Iris pigment epithelial cell (primary cell): ENCODE results near the gene OAS3.
A peak's percentile ranks its signal among the peaks of the same experiment; 100 is the strongest.
"Not testable (repeated sequence)": the region's sequence is repeated elsewhere in the genome, so short reads cannot be mapped to it uniquely, and the experiment has no call there.

Experiments used
- DNase-seq: peaks from one replicate; pipeline ENCODE4 v3.0.0-alpha.2; 2011; ENCODE audit warnings: low read depth

The OAS3 gene

DNA sequence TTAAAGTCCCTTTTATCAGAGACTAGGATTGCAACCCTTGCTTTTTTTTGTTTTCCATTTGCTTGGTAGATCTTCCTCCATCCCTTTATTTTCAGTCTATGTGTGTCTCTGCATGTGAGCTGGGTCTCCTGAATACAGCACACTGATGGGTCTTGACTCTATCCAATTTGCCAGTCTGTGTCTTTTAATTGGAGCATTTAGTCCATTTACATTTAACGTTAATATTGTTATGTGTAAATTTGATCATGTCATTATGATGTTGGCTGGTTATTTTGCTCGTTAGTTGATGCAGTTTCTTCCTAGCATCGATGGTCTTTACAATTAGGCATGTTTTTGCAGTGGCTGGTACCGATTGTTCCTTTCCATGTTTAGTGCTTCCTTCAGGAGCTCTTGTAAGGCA, 18.9 kb downstream of the OAS3 start:
- DNase-seq, result not testable (repeated sequence)

DNA sequence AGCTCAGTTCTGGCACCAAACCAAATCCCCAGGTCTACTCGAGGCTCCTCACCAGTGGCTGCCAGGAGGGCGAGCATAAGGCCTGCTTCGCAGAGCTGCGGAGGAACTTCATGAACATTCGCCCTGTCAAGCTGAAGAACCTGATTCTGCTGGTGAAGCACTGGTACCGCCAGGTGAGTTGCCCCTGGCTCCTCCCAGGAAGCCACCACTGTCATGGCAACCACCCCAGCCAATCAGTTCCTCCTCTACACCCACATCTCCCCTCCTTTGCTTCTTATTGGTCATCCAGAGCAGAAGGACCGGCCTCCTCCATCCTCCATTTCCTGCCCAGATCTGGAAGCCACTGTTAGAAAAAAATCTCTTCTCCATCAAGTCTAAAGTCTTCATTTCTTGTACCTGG, 22.8 kb downstream of the OAS3 start:
- no peak for DNase-seq

DNA sequence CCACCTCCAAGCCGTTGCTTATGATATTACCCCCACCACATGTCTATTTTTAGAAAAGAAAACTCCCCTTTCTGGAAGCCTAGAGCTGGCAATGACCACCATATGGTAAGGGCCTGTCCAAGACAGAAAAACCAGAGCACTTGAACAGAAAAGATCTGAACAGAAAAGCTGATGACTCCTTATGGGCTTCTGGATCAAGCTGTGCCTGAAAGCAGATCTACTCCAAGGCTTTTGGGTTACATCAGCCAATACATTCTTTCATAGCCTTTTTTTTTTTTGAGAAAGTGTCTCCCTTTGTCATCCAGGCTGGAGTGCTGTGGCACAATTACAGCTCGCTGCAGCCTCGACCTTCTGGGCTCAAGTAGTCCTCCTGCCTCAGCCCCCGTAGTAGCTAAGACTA, 23.3 kb downstream of the OAS3 start:
- DNase-seq, result no peak

DNA sequence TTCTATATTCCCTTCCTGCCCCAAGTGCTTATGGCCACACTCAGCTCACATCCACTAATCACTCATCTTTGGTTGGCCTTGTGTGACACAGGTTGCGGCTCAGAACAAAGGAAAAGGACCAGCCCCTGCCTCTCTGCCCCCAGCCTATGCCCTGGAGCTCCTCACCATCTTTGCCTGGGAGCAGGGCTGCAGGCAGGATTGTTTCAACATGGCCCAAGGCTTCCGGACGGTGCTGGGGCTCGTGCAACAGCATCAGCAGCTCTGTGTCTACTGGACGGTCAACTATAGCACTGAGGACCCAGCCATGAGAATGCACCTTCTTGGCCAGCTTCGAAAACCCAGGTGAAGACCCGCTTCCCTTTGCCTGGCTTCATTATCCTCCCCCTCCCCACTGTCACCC, 24.3 kb downstream of the OAS3 start:
- no peak for DNase-seq

DNA sequence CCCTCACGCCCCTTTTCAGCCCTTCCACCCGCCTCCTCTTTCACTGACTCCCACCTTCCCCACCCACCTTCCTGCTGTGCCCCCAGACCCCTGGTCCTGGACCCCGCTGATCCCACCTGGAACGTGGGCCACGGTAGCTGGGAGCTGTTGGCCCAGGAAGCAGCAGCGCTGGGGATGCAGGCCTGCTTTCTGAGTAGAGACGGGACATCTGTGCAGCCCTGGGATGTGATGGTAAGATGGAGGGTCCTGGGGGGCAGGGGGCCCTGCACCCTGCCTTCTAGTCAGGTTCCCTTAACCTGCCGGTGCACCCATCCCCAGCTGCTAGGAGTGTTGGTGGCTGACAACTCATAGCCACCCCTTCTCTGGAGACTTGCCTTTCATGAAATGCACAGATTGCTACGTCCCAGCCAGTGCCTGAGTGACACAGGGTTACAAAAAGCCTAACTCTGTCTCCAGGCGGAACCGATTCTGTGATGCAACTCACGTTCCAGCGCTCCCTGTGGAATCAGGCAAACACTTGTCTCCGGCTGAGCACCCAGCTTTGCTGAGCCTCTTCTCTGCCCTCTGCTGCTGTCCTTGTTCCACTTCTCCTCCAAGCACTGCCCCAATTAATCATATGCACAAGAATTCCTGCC, 25.1 kb downstream of the OAS3 start:
- DNase-seq, result no peak

DNA sequence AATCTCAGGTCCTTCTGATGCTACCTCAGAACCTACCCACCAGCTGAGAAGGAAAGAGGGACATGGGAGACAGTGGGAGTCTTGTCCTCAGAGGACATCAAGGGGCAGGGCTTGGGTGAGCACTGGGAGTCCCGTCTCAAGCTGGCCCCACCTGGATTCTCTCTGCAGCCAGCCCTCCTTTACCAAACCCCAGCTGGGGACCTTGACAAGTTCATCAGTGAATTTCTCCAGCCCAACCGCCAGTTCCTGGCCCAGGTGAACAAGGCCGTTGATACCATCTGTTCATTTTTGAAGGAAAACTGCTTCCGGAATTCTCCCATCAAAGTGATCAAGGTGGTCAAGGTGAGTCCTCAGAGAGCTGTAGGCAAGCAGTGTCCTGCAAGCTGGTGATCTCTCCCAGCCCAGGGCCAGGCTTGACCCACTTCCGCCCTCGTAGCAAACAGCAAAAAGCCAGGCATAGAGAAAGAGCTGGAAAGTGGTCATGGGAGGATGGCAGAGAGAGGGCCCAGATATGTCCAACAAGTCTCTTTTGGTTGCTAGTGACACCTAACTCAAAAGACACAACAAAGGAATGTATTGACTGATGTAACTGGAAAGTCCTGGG, 25.9 kb downstream of the OAS3 start:
- no peak for DNase-seq

DNA sequence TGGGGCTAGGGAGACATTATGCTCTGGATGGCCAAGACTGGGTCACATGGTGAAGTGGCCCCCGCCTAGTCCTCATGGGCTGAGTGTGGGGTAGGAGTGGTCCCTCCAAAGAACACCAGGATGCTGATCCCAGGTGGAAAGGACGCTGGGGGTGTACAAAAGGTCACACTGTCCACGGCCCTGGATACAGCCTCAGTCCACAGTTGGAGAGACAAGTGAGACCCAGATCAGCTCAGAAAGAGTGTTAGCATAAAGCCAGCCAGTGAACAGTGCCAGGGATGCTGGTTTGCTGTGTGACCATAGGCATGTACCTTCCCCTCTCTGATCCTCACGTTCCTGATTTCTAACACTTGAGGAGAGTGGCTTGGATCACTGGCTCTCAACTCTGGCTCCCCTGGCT, 26.6 kb downstream of the OAS3 start:
- no peak for DNase-seq

DNA sequence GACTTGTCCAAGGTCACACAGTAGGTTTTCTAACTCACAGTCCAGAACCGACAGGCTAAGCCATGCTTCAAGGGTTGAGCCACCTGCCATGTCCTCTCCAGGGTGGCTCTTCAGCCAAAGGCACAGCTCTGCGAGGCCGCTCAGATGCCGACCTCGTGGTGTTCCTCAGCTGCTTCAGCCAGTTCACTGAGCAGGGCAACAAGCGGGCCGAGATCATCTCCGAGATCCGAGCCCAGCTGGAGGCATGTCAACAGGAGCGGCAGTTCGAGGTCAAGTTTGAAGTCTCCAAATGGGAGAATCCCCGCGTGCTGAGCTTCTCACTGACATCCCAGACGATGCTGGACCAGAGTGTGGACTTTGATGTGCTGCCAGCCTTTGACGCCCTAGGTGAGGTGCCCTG, 27.4 kb downstream of the OAS3 start:
- DNase-seq, result no peak

DNA sequence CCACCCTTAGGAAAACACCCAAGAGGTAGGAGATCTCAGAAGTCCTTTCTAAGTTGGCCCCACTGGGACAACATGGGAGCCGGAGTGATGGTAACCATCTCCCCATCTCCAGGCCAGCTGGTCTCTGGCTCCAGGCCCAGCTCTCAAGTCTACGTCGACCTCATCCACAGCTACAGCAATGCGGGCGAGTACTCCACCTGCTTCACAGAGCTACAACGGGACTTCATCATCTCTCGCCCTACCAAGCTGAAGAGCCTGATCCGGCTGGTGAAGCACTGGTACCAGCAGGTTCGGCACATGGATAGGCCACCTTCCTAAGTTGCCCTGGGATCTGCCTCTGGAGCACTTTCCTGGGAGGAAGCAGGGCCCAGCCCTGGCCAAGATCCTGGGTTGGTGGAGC, 29.0 kb downstream of the OAS3 start:
- DNase-seq, result no peak

DNA sequence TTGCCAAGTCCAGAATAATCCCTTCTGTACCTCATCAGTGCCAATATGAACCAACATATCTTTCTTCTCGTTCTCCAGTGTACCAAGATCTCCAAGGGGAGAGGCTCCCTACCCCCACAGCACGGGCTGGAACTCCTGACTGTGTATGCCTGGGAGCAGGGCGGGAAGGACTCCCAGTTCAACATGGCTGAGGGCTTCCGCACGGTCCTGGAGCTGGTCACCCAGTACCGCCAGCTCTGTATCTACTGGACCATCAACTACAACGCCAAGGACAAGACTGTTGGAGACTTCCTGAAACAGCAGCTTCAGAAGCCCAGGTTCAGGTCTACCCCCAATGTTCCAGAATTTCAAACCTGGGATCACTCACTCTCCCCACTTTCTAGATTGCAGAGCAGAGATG, 29.6 kb downstream of the OAS3 start:
- DNase-seq, result no peak

DNA sequence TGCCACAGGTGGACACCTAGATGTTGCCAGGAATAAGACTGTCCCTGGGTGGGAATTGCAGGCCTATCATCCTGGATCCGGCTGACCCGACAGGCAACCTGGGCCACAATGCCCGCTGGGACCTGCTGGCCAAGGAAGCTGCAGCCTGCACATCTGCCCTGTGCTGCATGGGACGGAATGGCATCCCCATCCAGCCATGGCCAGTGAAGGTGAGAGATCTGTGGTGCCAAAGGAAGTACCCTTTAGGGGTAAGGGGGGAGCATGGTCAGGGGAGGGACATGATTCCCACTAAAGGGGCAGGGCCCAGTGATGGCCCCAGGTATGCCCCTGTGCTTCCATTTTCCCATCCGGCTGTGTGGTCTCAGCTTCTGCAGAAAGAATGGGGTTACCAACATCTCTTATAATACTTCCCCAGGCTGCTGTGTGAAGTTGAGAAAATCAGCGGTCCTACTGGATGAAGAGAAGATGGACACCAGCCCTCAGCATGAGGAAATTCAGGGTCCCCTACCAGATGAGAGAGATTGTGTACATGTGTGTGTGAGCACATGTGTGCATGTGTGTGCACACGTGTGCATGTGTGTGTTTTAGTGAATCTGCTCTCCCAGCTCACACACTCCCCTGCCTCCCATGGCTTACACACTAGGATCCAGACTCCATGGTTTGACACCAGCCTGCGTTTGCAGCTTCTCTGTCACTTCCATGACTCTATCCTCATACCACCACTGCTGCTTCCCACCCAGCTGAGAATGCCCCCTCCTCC, 31.5 kb downstream of the OAS3 start:
- DNase-seq, result no peak

DNA sequence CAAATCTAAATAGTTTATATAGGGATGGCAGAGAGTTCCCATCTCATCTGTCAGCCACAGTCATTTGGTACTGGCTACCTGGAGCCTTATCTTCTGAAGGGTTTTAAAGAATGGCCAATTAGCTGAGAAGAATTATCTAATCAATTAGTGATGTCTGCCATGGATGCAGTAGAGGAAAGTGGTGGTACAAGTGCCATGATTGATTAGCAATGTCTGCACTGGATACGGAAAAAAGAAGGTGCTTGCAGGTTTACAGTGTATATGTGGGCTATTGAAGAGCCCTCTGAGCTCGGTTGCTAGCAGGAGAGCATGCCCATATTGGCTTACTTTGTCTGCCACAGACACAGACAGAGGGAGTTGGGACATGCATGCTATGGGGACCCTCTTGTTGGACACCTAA, 32.1 kb downstream of the OAS3 start:
- DNase-seq, result no peak

DNA sequence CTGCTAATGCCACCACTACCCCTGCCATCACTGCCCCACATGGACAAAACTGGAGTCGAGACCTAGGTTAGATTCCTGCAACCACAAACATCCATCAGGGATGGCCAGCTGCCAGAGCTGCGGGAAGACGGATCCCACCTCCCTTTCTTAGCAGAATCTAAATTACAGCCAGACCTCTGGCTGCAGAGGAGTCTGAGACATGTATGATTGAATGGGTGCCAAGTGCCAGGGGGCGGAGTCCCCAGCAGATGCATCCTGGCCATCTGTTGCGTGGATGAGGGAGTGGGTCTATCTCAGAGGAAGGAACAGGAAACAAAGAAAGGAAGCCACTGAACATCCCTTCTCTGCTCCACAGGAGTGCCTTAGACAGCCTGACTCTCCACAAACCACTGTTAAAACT, 33.0 kb downstream of the OAS3 start:
- DNase-seq, result no peak

DNA sequence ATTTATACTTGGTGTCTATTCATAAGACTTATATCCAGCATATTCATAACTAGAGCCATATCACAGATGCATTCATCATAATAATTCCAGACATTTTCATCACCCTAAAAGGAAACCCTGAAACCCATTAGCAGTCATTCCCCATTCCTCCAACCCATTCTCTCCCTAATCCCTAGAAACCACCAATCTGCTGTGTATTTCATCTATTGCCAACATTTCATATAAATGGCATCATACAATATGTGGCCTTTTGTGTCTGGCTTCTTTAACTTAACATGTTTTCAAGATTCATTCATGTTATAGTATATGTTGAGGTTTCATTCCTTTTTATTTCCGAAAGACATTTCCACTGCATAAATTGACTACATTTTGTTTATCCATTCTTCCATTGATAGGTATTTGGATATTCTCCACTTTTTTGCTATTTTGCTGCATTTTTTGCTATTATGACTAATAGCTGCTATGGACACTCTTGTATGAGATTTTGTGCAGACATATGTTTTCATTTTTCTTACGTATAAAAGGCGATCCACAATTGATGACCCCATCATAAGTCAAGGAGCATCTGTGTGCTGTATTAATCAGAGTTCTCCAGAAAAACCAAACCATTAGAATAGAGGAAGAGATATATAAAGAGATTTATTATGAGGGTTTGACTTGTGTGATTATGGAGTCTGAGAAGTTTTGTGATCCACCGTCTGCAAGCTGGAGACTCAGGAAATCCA, 34.9 kb downstream of the OAS3 start:
- no peak for DNase-seq

DNA sequence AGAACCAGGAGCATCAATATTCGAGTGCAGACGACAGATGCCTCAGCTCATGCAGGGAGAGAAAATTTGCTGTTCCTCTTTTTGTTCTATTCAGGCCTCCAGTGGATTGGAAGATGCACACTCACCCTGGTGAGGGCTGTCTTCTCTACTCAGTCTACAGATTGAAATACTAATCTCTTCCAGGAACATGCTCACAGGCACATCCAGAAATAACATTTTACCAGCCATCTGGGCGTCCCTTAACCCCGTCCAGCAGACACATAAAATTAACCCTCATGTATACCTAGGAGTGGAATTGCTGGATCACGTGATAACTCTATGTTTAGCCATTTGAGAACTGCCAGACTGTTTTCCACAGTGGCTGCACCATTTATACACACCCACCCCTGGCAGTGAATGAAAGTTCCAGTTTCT, 35.6 kb downstream of the OAS3 start:
- DNase-seq, result no peak

DNA sequence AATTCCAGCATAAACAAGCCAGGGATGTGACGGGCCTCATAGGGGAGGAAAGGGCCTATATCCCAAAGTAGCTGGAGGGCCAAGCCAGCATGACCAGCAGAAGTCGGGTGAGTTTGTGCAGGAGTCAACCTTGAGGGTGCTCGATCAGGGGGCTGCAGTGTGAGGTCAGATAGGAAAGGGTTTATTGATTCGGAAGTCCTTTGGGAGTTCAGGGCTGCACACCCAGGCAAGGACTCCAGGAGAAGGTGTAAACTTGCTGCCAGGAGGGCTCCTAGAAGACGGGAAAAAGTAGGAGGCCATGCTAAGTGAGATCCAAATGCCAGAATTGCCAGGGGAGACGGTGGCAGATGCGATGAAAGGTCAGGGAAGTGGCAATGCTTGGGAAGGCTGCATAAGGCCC, 36.6 kb downstream of the OAS3 start:
- no peak for DNase-seq

DNA sequence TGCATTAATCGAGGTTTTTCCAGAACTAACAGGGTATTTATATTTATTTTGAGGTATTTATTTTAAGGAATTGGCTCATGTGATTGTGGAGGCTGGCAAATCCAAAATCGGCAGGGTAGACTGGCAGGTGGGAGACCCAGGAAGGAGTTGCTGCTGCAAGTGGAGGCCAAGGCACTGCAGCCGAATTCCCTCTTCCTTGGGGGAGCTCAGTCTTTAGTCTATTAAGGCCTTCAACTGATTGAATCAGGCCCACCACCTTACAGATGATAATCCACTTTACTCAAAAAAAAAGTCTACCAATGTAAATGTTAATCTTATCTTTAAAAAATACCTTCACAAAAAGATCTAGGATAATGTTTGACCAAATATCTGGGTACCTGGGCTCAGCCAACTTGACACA, 38.9 kb downstream of the OAS3 start:
- DNase-seq, result no peak

DNA sequence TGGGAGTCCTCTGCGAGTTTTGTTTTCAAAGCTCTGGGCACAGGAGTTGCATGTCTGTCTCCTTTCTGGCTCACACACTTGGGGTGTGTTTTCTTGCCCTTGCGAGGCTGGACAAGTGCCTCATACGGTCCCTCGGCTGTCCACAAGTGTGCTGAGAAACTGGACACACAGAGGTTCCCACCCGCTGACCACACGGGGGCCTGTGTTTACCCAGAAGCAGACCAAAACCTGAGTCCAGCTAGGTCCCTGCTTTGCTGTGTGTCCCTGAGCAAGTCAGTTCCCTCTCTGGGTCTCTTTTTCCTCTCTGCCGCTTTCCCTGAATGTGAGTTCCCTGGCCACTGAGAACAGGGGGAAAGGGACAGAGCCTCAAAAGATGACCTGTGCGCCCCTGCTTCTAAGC, 39.4 kb downstream of the OAS3 start:
- DNase-seq, result no peak

DNA sequence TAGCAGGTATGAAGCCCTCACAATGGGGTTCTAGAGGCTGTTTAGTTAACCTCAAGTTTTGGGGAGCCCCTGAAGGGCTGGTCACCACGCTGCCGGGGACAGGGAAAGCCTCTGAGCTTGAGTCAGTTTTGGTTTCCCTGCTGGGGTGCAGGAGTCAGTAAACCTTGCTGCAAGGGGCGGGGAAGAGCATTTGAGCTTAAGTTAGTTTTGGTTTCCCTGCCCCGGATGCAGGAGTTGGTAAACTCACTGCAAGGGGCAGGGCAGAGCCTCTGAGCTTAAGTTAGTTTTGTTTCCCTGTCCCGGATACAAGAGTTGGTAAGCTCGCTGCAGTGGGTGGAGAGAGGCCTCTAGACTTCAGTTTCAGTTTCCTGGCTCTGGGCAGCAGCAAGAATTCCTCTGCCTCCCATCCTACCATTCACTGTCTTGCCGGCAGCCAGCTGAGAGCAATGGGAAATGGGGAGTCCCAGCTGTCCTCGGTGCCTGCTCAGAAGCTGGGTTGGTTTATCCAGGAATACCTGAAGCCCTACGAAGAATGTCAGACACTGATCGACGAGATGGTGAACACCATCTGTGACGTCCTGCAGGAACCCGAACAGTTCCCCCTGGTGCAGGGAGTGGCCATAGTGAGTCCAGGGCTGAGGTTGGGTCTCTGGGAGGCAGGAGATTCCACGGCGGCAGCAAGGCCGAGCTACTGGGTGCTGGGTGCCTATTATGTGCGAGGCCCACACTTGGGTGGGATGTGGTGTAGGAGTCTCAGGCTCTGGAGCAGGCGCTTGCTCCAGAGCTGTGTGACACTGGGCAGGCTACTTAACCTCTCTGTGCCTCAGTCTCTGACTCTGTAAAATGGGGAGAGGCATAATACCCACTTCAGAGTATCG, 40.1 kb downstream of the OAS3 start, which contains the start of gene OAS2:
Gene OAS2 (plus strand): TSS at position 357 of the 878 bp plus-strand sequence. CDS start 90 bp downstream, at position 447.
- peak; percentile 74 for DNase-seq

DNA sequence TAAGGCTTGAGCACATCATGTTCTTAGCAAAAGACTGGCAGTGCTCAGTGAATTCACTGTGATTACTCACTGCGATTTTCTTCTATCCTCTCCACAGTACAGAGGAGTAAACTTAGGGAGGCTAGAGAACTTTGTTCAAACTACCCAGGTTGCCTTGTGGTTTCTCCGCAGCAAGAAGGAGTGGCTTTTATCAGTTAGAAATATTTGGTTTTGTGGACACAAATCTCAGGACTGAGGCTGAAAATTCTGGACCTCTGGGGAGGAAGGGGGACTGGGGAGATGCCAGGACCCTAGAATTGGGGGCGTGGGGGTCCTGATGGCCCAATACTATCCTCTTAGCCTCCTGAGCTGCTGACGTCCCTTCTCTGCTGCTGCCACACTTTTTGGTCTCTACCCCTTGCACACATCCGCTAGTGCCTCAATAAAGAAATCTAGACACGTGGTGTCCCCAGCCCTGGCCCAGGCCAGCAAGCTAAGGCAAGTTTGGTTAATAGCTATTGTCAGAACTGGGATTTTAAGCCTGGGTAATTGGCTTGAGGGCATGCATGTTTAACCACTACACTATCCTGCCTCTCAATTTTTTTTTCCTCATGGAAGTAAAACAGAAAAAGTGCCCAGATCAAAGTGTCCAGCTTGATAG, 40.9 kb downstream of the OAS3 start:
- DNase-seq, result no peak

DNA sequence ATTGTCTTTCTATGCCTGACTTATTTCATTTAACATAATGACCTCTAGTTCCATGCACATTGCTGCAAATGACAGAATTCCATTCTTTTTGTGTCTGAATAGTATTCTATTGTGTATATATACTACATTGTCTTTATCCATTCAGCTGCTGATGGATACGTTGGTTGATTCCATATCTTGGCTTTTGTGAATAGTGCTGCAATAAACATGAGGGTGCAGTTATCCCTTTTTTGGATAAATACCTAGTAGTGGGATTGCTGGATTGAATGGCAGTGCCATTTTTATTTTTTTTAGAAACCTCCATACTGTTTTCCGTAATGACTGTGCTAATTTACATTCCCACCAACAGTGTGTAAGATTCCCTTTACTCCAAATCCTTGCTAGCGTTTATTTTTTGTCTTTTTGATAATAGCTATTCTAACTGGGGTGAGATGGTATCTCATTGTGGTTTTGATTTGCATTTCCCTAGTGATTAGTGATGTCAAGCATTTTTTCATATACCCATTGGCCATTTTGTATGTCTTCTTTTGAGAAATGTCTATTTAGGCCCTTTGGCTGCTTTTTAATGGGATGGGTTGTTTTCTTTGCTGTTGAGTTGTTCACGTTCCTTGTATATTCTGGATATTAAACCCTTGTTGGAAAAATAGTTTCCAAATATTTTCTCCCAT, 42.4 kb downstream of the OAS3 start:
- DNase-seq, result no peak
